Measurements from ENCODE around the gene LRP1-AS.

DNA sequence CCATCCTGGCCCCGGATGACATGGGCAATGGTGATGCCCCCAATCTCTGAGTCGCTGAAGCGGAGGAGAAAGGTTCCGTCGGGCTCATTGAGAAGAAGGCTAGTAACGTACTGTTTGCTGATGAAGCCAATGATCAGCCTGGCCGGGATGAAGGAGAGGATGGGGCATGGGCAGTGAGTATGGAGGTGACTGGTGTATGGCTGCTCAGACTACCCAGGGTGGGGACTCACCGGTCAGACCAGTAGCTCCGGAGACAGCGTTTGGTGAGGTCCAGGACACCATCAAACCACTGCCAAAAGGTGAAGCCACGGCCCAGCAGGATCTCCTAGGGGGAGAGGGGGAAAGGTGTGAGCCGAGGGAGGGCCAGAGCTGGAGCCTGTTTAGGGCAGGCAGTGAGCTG lies 47.7 kb downstream of the LRP1-AS start:
- TF ChIP-seq ESRRA (CRISPR knock-in tag; IDR thresholded peaks at IDR 0.05; ENCODE audit: borderline replicate concordance) = no peak
- TF ChIP-seq JUN (CRISPR knock-in tag; IDR thresholded peaks at IDR 0.05) = no peak
- TF ChIP-seq, protein P1, sequence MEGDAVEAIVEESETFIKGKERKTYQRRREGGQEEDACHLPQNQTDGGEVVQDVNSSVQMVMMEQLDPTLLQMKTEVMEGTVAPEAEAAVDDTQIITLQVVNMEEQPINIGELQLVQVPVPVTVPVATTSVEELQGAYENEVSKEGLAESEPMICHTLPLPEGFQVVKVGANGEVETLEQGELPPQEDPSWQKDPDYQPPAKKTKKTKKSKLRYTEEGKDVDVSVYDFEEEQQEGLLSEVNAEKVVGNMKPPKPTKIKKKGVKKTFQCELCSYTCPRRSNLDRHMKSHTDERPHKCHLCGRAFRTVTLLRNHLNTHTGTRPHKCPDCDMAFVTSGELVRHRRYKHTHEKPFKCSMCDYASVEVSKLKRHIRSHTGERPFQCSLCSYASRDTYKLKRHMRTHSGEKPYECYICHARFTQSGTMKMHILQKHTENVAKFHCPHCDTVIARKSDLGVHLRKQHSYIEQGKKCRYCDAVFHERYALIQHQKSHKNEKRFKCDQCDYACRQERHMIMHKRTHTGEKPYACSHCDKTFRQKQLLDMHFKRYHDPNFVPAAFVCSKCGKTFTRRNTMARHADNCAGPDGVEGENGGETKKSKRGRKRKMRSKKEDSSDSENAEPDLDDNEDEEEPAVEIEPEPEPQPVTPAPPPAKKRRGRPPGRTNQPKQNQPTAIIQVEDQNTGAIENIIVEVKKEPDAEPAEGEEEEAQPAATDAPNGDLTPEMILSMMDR (IDR thresholded peaks at IDR 0.05) = no peak
- TF ChIP-seq EMX1 (CRISPR knock-in tag; IDR thresholded peaks at IDR 0.05) = no peak
- TF ChIP-seq ZNF671 (CRISPR knock-in tag; IDR thresholded peaks at IDR 0.05) = no peak
- TF ChIP-seq KAT7 (CRISPR knock-in tag; IDR thresholded peaks at IDR 0.05; ENCODE audit: borderline replicate concordance) = no peak
- no peak for TF ChIP-seq NFYB (CRISPR knock-in tag; conservative IDR thresholded peaks at IDR 0.05; ENCODE audit: low read depth)
- TF ChIP-seq ZNF121 (CRISPR knock-in tag; IDR thresholded peaks at IDR 0.05) = no peak
- no peak for TF ChIP-seq SP1 (CRISPR knock-in tag; conservative IDR thresholded peaks at IDR 0.05)
- no peak for TF ChIP-seq NR2C2 (CRISPR knock-in tag; IDR thresholded peaks at IDR 0.05)
- TF ChIP-seq, protein P2, sequence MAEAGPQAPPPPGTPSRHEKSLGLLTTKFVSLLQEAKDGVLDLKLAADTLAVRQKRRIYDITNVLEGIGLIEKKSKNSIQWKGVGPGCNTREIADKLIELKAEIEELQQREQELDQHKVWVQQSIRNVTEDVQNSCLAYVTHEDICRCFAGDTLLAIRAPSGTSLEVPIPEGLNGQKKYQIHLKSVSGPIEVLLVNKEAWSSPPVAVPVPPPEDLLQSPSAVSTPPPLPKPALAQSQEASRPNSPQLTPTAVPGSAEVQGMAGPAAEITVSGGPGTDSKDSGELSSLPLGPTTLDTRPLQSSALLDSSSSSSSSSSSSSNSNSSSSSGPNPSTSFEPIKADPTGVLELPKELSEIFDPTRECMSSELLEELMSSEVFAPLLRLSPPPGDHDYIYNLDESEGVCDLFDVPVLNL (CRISPR knock-in tag; IDR thresholded peaks at IDR 0.05; ENCODE audit: borderline replicate concordance, low read depth) = no peak
- TF ChIP-seq ZNF232 (CRISPR knock-in tag; IDR thresholded peaks at IDR 0.05) = no peak

Data from WTC11 (cell line).